IPS-15b (cell line): Measurements from ENCODE around the gene MIA.

ENCODE experiments used
- H3K27me3 ChIP-seq: one replicate; pipeline ENCODE4 v1.6.1; 2013; ENCODE audit warnings: low read length; ENCODE audit not compliant: control insufficient read depth, insufficient read depth
- H3K36me3 ChIP-seq: one replicate; pipeline ENCODE4 v1.6.1; 2013; ENCODE audit warnings: low read length; ENCODE audit not compliant: control insufficient read depth, insufficient read depth
- H3K4me1 ChIP-seq: one replicate; pipeline ENCODE4 v1.6.1; 2013; ENCODE audit warnings: mild to moderate bottlenecking, low read length; ENCODE audit not compliant: control insufficient read depth, insufficient read depth
- H3K4me3 ChIP-seq: one replicate; pipeline ENCODE4 v1.5.1; 2013; ENCODE audit warnings: low read depth, low read length
- H3K9ac ChIP-seq: one replicate; pipeline ENCODE4 v1.6.1; 2013; ENCODE audit warnings: low read depth, mild to moderate bottlenecking, low read length
- H3K9me3 ChIP-seq: one replicate; pipeline ENCODE4 v1.6.1; 2013; ENCODE audit warnings: mild to moderate bottlenecking, low read length; ENCODE audit not compliant: control insufficient read depth, insufficient read depth

MIA gene

GRCh38 chr19:40785526-40785925 lies 10.2 kb downstream of the MIA start:
- H3K27me3 ChIP-seq, result no peaks in the 10 kb centered on the region
- no peak overlapping the region for H3K9ac ChIP-seq

GRCh38 chr19:40786060-40787037 lies 11.0 kb downstream of the MIA start:
- Histone ChIP-seq H3K9ac (peak overlapping the region; percentile 24), H3K27me3 (no peaks in the 10 kb centered on the region), H3K4me1 (no peaks in the 10 kb centered on the region), H3K36me3 (no peaks in the 10 kb centered on the region), H3K4me3 (no peak overlapping the region), H3K9me3 (no peaks in the 10 kb centered on the region)

More at GRCh38 chr19:40785526-40785925, 10.2 kb downstream of the MIA start:
- Histone ChIP-seq H3K36me3 (no peaks in the 10 kb centered on the region), H3K4me3 (no peak overlapping the region), H3K9me3 (no peaks in the 10 kb centered on the region), H3K4me1 (no peaks in the 10 kb centered on the region)

GRCh38 chr19:40791349-40791748 lies 16.0 kb downstream of the MIA start:
- no peak overlapping the region for H3K9ac ChIP-seq
- no peaks in the 10 kb centered on the region for H3K36me3 ChIP-seq
- H3K27me3 ChIP-seq, result no peaks in the 10 kb centered on the region
- no peak overlapping the region for H3K4me3 ChIP-seq
- no peaks in the 10 kb centered on the region for H3K9me3 ChIP-seq
- no peaks in the 10 kb centered on the region for H3K4me1 ChIP-seq

- H3K4me3 ChIP-seq, result no peak overlapping the region
- no peaks in the 10 kb centered on the region for H3K4me1 ChIP-seq
- no peaks in the 10 kb centered on the region for H3K9me3 ChIP-seq
- no peaks in the 10 kb centered on the region for H3K36me3 ChIP-seq
- H3K9ac ChIP-seq, result no peak overlapping the region
- H3K27me3 ChIP-seq, result no peaks in the 10 kb centered on the region
Measured at GRCh38 chr19:40791996-40792395, 16.7 kb downstream of the MIA start.

- H3K9me3 ChIP-seq, result no peaks in the 10 kb centered on the region
- no peak overlapping the region for H3K9ac ChIP-seq
- no peaks in the 10 kb centered on the region for H3K27me3 ChIP-seq
- H3K4me3 ChIP-seq, result no peak overlapping the region
- peaks cover 4% of the 10 kb centered on the region for H3K4me1 ChIP-seq
- peaks cover 18% of the 10 kb centered on the region for H3K36me3 ChIP-seq
Measured at GRCh38 chr19:40797166-40797962, 22.0 kb downstream of the MIA start.

GRCh38 chr19:40797963-40798682 lies 22.8 kb downstream of the MIA start:
- Histone ChIP-seq H3K27me3 (no peaks in the 10 kb centered on the region), H3K9ac (peak overlapping the region; percentile 82), H3K4me1 (peaks cover 6% of the 10 kb centered on the region), H3K36me3 (peaks cover 24% of the 10 kb centered on the region), H3K9me3 (no peaks in the 10 kb centered on the region), H3K4me3 (peak overlapping the region; percentile 83)

- peak within 1 kb of the TSS; percentile 82 for H3K9ac ChIP-seq
- H3K9me3 ChIP-seq, result no peaks in the 10 kb centered on the region
- peaks cover 13% of the 10 kb centered on the region for H3K4me1 ChIP-seq
- no peaks in the 10 kb centered on the region for H3K27me3 ChIP-seq
- H3K4me3 ChIP-seq, result peak within 1 kb of the TSS; percentile 83
- H3K36me3 ChIP-seq, result peaks cover 30% of the 10 kb centered on the region
Measured at GRCh38 chr19:40798683-40799557, 23.6 kb downstream of the MIA start, which contains the start of gene EGLN2. Gene EGLN2 (plus strand): TSS chr19:40799191. CDS start chr19:40800573, 1,382 bp downstream.

- Histone ChIP-seq H3K4me1 (peaks cover 21% of the 10 kb centered on the region), H3K36me3 (peaks cover 35% of the 10 kb centered on the region), H3K27me3 (no peaks in the 10 kb centered on the region), H3K9me3 (no peaks in the 10 kb centered on the region), H3K4me3 (peak overlapping the region; percentile 82), H3K9ac (peak overlapping the region; percentile 70)
Measured at GRCh38 chr19:40799558-40800338, 24.4 kb downstream of the MIA start.

GRCh38 chr19:40800339-40800996 lies 25.1 kb downstream of the MIA start:
- no peaks in the 10 kb centered on the region for H3K27me3 ChIP-seq
- H3K4me3 ChIP-seq, result peak overlapping the region; percentile 82
- H3K9me3 ChIP-seq, result no peaks in the 10 kb centered on the region
- H3K9ac ChIP-seq, result peak overlapping the region; percentile 70
- H3K36me3 ChIP-seq, result peaks cover 42% of the 10 kb centered on the region
- H3K4me1 ChIP-seq, result peaks cover 23% of the 10 kb centered on the region

GRCh38 chr19:40800997-40801377 lies 25.7 kb downstream of the MIA start:
- Histone ChIP-seq H3K9ac (no peak overlapping the region), H3K27me3 (no peaks in the 10 kb centered on the region), H3K4me1 (peaks cover 29% of the 10 kb centered on the region), H3K36me3 (peaks cover 43% of the 10 kb centered on the region), H3K9me3 (no peaks in the 10 kb centered on the region), H3K4me3 (peak overlapping the region; percentile 32)
